ENCODE data around the gene NAA40. TPM values are rescaled to one million over a fixed set of nuclear protein-coding genes. Genes with fewer than 3 reads are reported as not detected.
A peak's percentile ranks its signal among the peaks of the same experiment; 100 is the strongest.

Gene NAA40
- total and polyA plus RNA-seq, 5 donors, result 20.1 to 47.6 (median 29.1) TPM

DNA sequence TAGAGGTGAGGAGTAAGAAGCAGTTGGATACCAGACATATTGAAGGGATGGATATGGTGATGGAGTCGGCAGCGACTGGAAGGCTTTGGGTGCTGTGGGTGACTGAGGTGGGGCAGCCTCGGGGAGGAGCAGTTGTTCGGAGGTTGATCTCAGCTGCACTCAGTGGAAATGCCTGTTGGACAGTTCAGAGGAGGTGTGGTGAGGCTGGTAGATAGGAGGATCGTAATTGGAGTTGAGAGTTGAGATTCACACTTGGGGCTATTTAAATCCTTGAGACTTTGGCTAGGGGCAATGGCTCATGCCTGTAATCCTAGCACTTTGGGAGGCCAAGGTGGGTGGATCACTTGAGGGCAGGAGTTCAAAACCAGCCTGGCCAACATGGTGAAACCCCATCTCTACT lies 54.3 kb downstream of the NAA40 start:
- H3K27ac ChIP-seq (ENCODE audit: low read length), result no peak overlapping the region
- H3K9me3 ChIP-seq (ENCODE audit: control insufficient read depth, low read length), result no peaks in the 10 kb centered on the region
- H3K4me3 ChIP-seq (ENCODE audit: low read length), result no peak overlapping the region
- 78% methylated on average over 5 of the region's 5 CpGs for WGBS
- ATAC-seq, result no peak
- intact Hi-C loops (cut with DNase I), result no loop called here
- H3K4me1 ChIP-seq (ENCODE audit: control insufficient read depth, insufficient read depth, low read length), result no peaks in the 10 kb centered on the region
- no peaks in the 10 kb centered on the region for H3K27me3 ChIP-seq (ENCODE audit: control insufficient read depth, insufficient read depth)
- DNase-seq, result no peak

DNA sequence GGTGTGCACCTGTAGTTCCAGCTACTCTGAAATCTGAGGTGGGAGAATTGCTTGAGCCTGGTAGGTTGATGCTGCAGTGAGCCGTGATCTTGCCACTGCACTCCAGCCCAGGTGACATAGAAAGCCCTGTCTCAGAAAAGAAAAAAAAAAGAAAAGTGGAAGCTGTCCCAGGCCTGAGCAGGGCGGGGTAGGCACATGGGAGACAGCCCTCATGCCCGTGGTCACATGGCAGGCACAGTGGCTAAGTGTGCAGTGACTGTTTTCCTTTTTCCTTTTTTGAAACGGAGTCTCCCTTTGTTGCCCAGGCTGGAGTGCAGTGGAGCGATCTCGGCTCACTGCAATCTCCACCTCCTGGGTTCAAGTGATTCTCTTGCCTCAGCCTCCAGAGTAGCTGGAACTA lies 55.2 kb downstream of the NAA40 start:
- ATAC-seq (no peak), DNase-seq (no peak)
- H3K27ac ChIP-seq (ENCODE audit: low read length), result no peak overlapping the region
- H3K9me3 ChIP-seq (ENCODE audit: control insufficient read depth, low read length), result no peaks in the 10 kb centered on the region
- H3K27me3 ChIP-seq (ENCODE audit: control insufficient read depth, insufficient read depth), result no peaks in the 10 kb centered on the region
- no peak overlapping the region for H3K4me3 ChIP-seq (ENCODE audit: low read length)
- H3K4me1 ChIP-seq (ENCODE audit: control insufficient read depth, insufficient read depth, low read length), result no peaks in the 10 kb centered on the region
- intact Hi-C loops (cut with DNase I), result no loop called here
- 74% methylated on average over 6 of the region's 6 CpGs for WGBS

DNA sequence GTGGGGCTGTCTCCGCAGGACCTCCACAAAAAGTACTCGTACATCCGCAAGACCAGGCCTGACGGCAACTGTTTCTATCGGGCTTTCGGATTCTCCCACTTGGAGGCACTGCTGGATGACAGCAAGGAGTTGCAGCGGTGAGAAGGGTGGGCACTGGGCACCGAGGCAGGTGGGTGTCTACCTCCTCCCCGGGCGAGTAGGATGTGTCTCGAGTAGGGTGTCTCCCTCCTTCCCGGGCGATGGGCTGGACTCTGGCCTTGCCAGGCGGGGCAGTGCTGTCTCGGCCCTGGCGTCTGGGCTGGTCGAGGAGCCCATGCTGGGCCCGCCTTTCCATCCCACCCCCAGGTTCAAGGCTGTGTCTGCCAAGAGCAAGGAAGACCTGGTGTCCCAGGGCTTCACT lies 57.7 kb downstream of the NAA40 start:
- no peaks in the 10 kb centered on the region for H3K9me3 ChIP-seq (ENCODE audit: control insufficient read depth, low read length)
- H3K27ac ChIP-seq (ENCODE audit: low read length), result no peak overlapping the region
- DNase-seq (no peak), ATAC-seq (no peak)
- H3K27me3 ChIP-seq (ENCODE audit: control insufficient read depth, insufficient read depth), result no peaks in the 10 kb centered on the region
- H3K4me1 ChIP-seq (ENCODE audit: control insufficient read depth, insufficient read depth, low read length), result peaks cover 4% of the 10 kb centered on the region
- WGBS, result 90% methylated on average over 18 of the region's 18 CpGs
- intact Hi-C loops (cut with DNase I), result no loop called here
- no peak overlapping the region for H3K4me3 ChIP-seq (ENCODE audit: low read length)

DNA sequence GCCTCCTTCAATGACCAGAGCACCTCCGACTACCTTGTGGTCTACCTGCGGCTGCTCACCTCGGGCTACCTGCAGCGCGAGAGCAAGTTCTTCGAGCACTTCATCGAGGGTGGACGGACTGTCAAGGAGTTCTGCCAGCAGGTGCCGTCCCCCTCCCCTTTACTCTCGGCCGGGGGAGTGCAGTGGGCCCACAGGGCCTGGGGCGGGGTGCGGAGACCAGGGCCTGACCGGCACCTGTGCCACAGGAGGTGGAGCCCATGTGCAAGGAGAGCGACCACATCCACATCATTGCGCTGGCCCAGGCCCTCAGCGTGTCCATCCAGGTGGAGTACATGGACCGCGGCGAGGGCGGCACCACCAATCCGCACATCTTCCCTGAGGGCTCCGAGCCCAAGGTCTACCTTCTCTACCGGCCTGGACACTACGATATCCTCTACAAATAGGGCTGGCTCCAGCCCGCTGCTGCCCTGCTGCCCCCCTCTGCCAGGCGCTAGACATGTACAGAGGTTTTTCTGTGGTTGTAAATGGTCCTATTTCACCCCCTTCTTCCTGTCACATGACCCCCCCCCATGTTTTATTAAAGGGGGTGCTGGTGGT lies 58.4 kb downstream of the NAA40 start:
- intact Hi-C loops (cut with DNase I), result no loop called here
- no peak for ATAC-seq

DNA sequence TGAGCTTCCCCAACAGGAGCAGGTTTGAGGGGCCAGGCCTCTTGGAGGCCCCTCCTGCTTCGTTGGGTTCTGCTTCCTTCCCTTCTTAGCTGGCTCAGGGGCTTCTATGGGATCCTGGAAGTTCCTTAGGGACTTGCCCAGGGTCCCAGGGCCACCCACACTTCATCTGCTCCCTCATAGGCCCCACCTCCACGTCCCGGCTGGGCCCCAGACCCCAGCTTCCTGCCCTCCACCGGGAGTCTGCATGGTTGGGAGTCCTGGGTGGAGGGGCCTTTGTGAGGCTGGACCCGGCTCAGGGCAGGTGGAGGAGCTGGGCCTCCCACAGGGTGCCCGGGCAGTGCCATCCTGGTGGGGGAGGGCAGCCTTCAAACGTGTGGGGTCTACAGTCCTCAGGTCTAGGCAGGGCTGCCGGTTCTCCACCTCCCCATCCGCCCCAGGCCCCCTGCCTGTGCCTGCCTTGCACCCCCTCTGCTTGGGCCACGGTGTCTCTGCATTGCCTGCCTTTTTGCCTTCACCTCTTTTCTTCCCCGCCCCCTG lies 59.1 kb downstream of the NAA40 start:
- DNase-seq (no peak), ATAC-seq (no peak)
- WGBS, result 79% methylated on average over 11 of the region's 11 CpGs
- intact Hi-C loops (cut with DNase I), result loop anchor here in 1 of 4 donors (2.0 kb wide), 1 partner anchor 155 kb away; no protein-coding TSS in a partner anchor
- peaks cover 4% of the 10 kb centered on the region for H3K4me1 ChIP-seq (ENCODE audit: control insufficient read depth, insufficient read depth, low read length)
- H3K27me3 ChIP-seq (ENCODE audit: control insufficient read depth, insufficient read depth), result no peaks in the 10 kb centered on the region
- H3K4me3 ChIP-seq (ENCODE audit: low read length), result no peak overlapping the region
- H3K27ac ChIP-seq (ENCODE audit: low read length), result no peak overlapping the region
- no peaks in the 10 kb centered on the region for H3K9me3 ChIP-seq (ENCODE audit: control insufficient read depth, low read length)

More for the DNA sequence above, 58.4 kb downstream of the NAA40 start:
- Histone ChIP-seq H3K4me1 (ENCODE audit: control insufficient read depth, insufficient read depth, low read length) (peaks cover 4% of the 10 kb centered on the region), H3K4me3 (ENCODE audit: low read length) (no peak overlapping the region), H3K27ac (ENCODE audit: low read length) (no peak overlapping the region), H3K27me3 (ENCODE audit: control insufficient read depth, insufficient read depth) (no peaks in the 10 kb centered on the region), H3K9me3 (ENCODE audit: control insufficient read depth, low read length) (no peaks in the 10 kb centered on the region)
- no peak for DNase-seq
- WGBS, result 94% methylated on average over 27 of the region's 27 CpGs

DNA sequence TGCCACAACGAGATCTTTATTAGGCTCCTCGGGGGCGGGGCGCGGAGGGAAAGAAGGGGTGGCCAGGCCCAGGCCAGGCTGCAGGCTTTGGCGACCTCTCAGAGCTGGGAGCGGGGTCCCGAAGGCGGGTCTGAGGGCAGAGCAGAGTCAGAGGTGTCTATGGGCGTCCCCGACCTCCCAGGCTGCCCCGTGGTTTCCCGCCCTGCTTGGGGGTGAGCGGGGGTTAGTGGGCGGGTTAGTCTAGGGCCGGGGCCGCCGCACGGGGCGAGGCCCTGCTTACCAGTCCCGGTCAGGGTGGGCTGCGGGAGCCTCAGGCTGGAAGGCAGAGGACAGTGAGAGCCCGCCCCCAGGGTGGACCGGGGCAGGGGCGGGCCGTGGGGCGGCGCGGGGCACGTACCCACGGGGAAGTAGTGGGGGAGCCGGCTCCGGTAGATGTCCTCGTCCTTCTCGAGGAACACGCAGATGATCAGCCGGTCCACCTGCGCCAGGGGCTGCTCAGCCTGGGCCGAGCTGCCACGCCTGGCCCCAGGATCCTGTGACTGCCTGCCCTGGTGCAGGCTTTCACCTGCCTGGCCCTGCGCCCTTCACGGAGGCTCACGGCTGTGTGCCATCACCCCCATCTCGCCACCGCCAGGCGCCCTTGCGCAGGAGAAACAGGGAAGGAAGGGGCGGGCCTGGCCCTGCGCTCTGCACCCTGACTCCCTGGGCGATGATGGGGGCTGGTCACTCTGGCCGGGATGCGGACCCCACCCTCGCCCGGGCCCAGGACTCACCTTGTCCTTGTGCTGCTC lies 60.0 kb downstream of the NAA40 start:
- ATAC-seq, result peak; percentile 3 to 4
- H3K4me1 ChIP-seq (ENCODE audit: control insufficient read depth, insufficient read depth, low read length), result peaks cover 4% of the 10 kb centered on the region
- WGBS, result 71% methylated on average over 54 of the region's 54 CpGs

DNA sequence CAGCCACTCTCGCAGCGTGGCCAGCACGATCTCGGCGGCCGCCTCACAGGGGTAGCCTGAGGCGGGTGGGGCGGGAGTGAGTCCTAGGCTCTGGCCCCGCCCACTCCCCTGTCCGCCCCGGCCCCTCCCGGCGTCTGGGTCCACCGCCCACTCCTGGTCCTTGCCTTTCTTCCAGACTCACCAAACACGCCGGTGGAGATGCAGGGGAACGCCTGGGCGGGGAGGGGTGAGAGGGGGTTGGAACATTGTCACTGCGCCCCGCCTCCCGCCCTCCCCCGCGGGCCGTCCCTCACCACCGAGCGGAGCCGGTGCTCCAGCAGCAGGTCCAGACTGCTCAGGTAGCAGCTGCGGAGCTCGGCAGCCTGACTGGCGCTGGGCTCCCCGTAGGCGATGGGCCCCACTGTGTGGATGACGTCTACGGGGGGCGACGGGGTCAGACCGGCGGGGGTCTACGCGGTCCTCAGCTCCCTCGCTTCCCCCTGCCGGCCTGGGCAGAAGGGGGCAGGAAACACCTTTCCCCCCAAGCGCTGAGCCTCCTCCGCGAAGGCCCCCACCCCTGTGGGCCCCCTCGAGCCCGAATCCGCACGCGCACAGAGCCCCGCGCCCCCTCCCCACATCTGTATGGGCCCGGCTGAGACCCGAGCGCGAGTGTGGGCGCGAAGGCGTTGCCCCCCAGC lies 60.7 kb downstream of the NAA40 start:
- peak; percentile 37 to 60 for ATAC-seq
- peak; percentile 72 to 86 (median 83) for DNase-seq
- Histone ChIP-seq H3K4me1 (ENCODE audit: control insufficient read depth, insufficient read depth, low read length) (peaks cover 4% of the 10 kb centered on the region), H3K9me3 (ENCODE audit: control insufficient read depth, low read length) (no peaks in the 10 kb centered on the region), H3K27ac (ENCODE audit: low read length) (no peak overlapping the region), H3K27me3 (ENCODE audit: control insufficient read depth, insufficient read depth) (no peaks in the 10 kb centered on the region), H3K4me3 (ENCODE audit: low read length) (no peak overlapping the region)
- WGBS, result 7% methylated on average over 59 of the region's 59 CpGs
- intact Hi-C loops (cut with DNase I), result loop anchor here (1.0 to 2.0 kb wide), 4 partner anchors 149 to 153 kb away; no protein-coding TSS in a partner anchor

More for the DNA sequence above, 60.0 kb downstream of the NAA40 start:
- H3K27ac ChIP-seq (ENCODE audit: low read length), result no peak overlapping the region
- DNase-seq, result peak in 1 of 3 donors; percentile 78
- H3K27me3 ChIP-seq (ENCODE audit: control insufficient read depth, insufficient read depth), result no peaks in the 10 kb centered on the region
- H3K4me3 ChIP-seq (ENCODE audit: low read length), result no peak overlapping the region
- intact Hi-C loops (cut with DNase I), result loop anchor here in 1 of 4 donors (2.0 kb wide), 1 partner anchor 154 kb away; no protein-coding TSS in a partner anchor
- H3K9me3 ChIP-seq (ENCODE audit: control insufficient read depth, low read length), result no peaks in the 10 kb centered on the region

DNA sequence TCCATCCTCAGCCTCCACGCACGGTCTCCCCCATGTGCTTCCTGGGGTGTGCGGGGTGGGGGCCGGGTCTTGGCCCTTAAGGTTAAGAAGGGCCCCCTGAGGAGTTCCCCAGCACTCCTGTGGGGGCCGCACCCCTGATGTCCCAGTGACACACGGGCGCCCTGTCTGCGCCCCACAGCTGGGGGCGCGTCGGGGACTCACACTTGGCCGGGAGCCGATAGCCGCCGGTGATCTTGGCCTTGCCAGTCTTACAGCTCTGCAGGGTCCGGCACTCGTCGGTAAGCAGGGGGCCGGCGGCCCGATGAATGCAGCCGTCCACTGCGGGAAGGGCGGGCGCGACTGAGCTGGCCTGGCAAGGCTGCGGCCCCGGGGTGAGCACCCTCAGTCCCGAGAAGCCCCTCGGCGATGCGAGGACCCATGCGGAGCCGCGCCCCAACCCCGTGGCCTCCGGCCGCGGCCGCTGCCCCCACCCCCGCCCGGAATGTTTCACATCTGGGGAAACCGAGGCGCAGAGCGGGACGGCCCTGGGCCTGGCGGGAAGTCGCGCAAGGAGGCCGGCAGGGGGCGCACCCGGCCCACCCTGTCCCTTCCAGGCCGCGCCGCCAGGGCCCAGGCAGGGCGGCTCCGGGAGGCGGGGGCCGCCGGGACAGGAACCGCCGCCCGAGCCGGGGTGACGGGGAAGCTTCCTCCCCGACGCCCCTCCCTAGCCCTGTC lies 61.4 kb downstream of the NAA40 start:
- intact Hi-C loops (cut with DNase I), result loop anchor here in 3 of 4 donors (1.0 to 2.0 kb wide), 3 partner anchors 148 to 151 kb away; no protein-coding TSS in a partner anchor
- ATAC-seq, result peak; percentile 84 to 89
- Histone ChIP-seq H3K4me3 (ENCODE audit: low read length) (peak overlapping the region; percentile 37), H3K27me3 (ENCODE audit: control insufficient read depth, insufficient read depth) (no peaks in the 10 kb centered on the region), H3K4me1 (ENCODE audit: control insufficient read depth, insufficient read depth, low read length) (peaks cover 4% of the 10 kb centered on the region), H3K9me3 (ENCODE audit: control insufficient read depth, low read length) (no peaks in the 10 kb centered on the region), H3K27ac (ENCODE audit: low read length) (no peak overlapping the region)
- DNase-seq, result peak; percentile 72 to 91 (median 90)
- 1% methylated on average over 67 of the region's 67 CpGs for WGBS

DNA sequence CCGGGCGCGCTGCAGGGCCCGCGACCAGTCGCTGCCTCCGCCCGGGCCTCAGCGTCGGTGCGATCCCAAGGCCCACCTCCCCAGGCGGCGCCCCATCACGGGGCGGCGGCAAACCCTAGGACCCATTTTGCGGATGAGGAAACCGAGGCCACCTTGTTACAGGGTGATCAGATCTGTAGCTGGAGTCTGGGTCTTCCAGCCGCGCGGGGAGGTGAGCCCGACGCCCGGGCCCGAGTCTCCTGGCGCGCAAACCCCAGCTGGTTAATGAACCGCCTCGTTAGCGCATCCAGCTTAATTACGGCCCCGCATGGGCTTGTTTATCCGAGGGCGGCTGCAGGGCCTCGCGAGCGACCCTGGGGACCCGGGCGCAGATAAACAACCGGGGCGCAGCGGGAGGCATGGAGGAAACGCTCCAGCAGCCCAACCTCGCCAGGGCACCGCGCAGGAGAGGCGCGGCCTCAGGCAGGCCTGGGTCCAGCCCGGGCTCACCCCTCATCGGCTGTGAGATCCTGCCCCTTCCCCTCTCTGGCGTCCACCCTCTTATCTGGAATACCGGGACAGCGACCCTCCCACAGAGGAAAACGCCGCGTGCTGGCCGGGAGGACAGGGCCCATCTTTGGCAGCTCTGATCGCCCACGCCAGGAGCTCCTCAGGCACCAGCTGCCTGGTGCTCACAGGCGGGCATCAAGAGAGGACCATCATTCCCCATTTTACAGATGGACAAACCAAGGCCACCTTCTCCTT lies 62.1 kb downstream of the NAA40 start:
- ATAC-seq, result peak in 1 of 2 donors; percentile 6
- Histone ChIP-seq H3K4me1 (ENCODE audit: control insufficient read depth, insufficient read depth, low read length) (peaks cover 4% of the 10 kb centered on the region), H3K27me3 (ENCODE audit: control insufficient read depth, insufficient read depth) (no peaks in the 10 kb centered on the region), H3K9me3 (ENCODE audit: control insufficient read depth, low read length) (no peaks in the 10 kb centered on the region), H3K4me3 (ENCODE audit: low read length) (peak overlapping the region; percentile 37), H3K27ac (ENCODE audit: low read length) (no peak overlapping the region)
- intact Hi-C loops (cut with DNase I), result loop anchor here in 3 of 4 donors (1.0 to 2.0 kb wide), 3 partner anchors 147 to 150 kb away; no protein-coding TSS in a partner anchor
- WGBS, result 17% methylated on average over 60 of the region's 60 CpGs
- peak in 1 of 3 donors; percentile 73 for DNase-seq

All from right cardiac atrium (tissue), 5 donors.